ENCODE data around the gene PLA2G4A. TPM values are rescaled to one million over a fixed set of nuclear protein-coding genes. Genes with fewer than 3 reads are reported as not detected.

PLA2G4A gene
- polyA plus RNA-seq, 3 donors = 2.6 to 10.2 (median 6.0) TPM

DNA sequence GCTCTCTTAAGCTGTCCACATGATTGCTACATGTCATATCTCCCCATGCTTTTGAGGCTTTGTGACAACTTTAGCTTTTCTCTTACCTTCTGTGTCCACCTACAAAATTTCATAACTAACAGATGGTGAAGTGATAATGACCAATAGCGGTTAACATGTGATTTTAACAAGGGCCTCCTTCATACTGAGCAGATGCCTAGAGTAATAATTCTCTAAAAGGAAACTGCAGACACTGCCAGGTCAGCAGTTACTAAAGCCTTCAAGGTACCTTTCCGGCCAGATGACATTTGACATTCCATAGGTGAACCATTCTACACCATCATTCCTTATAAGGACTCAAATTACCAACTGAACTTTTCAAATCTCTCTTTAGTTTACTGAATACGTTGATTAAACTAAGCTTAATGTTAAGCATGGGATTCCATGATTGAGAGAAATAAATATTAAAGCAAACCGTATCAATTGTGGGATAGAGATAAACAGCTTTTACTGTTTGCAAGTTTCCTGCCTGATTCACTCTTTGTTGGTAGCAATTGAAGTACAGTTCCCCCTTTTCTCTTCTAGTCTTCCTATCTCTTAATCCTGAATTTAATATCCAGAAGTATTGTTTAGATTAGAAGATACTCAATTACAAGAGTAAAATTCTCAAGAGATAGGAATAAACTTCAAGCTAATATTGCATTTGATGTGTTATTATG is 205.1 kb downstream of the PLA2G4A start:
- 54 to 66% (median 64%) methylated on average over 4 of the region's 4 CpGs for WGBS, 3 donors
- no peak overlapping the region for H3K27ac ChIP-seq (ENCODE audit: low read depth, low read length)

DNA sequence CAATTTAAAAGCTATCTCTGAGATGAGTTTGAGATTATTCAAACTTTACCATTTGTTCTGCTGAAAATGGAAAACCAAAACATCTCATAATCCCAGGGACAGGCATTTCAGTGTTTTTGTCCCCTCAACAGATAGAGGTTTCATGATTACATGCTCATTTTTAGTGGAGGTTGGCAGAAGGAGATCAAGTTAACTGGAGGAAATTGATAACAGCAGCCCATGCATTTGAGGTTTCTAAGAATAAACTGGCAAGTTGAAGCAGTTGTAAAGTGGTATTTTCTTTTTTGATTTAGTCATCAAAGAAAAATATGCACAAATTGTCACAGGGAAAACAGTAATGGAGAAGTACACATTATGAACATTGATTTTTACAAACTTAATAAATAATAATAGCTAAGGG is 205.8 kb downstream of the PLA2G4A start:
- H3K27ac ChIP-seq (ENCODE audit: low read depth, low read length) = no peak overlapping the region

DNA sequence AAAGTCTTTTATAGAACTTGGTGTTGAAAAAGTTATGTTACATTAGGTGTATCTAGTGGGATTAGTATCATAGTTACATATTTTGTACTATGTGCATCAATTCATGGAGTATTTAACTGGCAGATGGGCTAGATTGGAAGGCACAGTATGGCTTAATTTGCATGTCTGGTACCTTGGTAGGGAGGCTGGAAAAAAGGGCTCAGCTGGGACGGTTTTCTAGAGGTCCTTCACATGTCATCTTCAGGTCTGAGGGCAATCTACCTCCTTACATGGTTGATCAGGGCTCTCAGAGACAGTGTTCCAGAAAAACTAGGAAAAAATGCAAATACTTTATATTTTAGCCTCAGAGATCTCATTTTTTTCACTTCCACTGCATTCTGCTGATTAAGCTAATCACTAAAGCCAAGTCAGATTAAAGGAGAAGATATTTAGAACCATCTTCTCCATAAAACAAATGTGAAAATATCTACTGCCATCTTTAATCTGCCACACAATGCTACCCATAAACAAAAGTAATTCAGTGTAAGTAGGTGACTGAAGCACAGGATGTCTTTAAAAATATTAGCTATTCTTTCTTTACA is 209.3 kb downstream of the PLA2G4A start:
- no peak overlapping the region for H3K27ac ChIP-seq (ENCODE audit: low read depth, low read length)
- WGBS, 3 donors = 56 to 65% (median 62%) methylated on average over 1 of the region's 1 CpG

Other genes starting within 250 kb of the PLA2G4A start
- 10 to 100 TPM in 1 of 3 donors, 1 to 10 TPM in 1, under 1 TPM in 1; 0.43 to 30.0 (median 5.6) TPM for gene PTGS2, start 148.5 kb upstream of the PLA2G4A start, polyA plus RNA-seq

Measured in adipose tissue (tissue), 3 donors.